Gastrocnemius medialis (tissue), 4 donors: Measurements from ENCODE around the gene HOTAIR.

Experiments used
- POLR2A ChIP-seq, 2 donors: fragments of 450-650 bp; IDR thresholded peaks; one replicate each; pipeline ENCODE4 v1.6.1; 2017; ENCODE audit warnings: antibody characterized with exemption in 2 of 2, mild to moderate bottlenecking in 2 of 2, moderate library complexity in 2 of 2
- TF ChIP-seq, protein P1 (sequence below), 5 experiments: fragments of 450-650 bp in 3 of 5; fragments of 200-600 bp in 2 of 5; sonication (generic) in 2 of 5; IDR thresholded peaks in 4 of 5; conservative IDR thresholded peaks in 1 of 5; 1 replicate in 4 of 5; 2 replicates in 1 of 5; pipeline ENCODE4 v1.5.1; 2016 to 2019; ENCODE audit warnings: antibody characterized with exemption in 5 of 5, mild to moderate bottlenecking in 3 of 5, moderate library complexity in 3 of 5

DNA sequence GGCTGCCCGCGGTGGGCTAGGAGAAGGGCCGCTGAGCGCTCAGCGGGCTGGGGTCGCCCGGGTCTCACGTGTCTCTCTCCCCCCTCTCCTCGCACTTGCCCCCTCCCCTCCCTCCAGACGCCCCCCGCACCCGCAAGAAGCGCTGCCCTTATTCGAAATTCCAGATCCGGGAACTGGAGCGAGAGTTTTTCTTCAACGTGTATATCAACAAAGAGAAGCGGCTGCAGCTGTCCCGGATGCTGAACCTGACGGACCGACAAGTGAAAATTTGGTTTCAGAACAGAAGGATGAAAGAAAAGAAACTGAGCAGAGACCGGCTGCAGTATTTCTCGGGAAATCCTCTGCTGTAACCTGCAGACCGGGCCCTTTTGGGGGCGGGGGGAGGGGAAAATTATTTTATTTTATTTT lies 314 bp upstream of the HOTAIR start:
- TF ChIP-seq, protein P1, sequence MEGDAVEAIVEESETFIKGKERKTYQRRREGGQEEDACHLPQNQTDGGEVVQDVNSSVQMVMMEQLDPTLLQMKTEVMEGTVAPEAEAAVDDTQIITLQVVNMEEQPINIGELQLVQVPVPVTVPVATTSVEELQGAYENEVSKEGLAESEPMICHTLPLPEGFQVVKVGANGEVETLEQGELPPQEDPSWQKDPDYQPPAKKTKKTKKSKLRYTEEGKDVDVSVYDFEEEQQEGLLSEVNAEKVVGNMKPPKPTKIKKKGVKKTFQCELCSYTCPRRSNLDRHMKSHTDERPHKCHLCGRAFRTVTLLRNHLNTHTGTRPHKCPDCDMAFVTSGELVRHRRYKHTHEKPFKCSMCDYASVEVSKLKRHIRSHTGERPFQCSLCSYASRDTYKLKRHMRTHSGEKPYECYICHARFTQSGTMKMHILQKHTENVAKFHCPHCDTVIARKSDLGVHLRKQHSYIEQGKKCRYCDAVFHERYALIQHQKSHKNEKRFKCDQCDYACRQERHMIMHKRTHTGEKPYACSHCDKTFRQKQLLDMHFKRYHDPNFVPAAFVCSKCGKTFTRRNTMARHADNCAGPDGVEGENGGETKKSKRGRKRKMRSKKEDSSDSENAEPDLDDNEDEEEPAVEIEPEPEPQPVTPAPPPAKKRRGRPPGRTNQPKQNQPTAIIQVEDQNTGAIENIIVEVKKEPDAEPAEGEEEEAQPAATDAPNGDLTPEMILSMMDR (IDR thresholded peaks at IDR 0.05 in 4 of 5, conservative IDR thresholded peaks at IDR 0.05 in 1 of 5) = no peak
- no peak for TF ChIP-seq POLR2A (IDR thresholded peaks at IDR 0.05)
